H9 (cell line): ENCODE measurements around the gene MGAT4C. TPM values are rescaled to one million over a fixed set of nuclear protein-coding genes. Genes with fewer than 3 reads are reported as not detected.

ENCODE experiments used
- DNase-seq: peaks from one replicate; pipeline ENCODE4 v3.0.0-alpha.2; 2017
- H2AFZ ChIP-seq: one replicate; pipeline ENCODE4 v1.6.1; 2013; ENCODE audit warnings: mild to moderate bottlenecking, low read length, control low read depth, moderate library complexity
- H2AK5ac ChIP-seq: 2 replicates; pipeline ENCODE4 v1.6.1; 2013; ENCODE audit warnings: low read length, control low read depth, mixed read lengths; ENCODE audit not compliant: insufficient read length
- H2BK120ac ChIP-seq: one replicate; pipeline ENCODE4 v1.6.1; 2013; ENCODE audit warnings: low read depth, mild to moderate bottlenecking, low read length, control low read depth, inconsistent platforms; ENCODE audit not compliant: poor library complexity, severe bottlenecking
- H2BK12ac ChIP-seq: 2 replicates; pipeline ENCODE4 v1.6.1; 2013; ENCODE audit warnings: low read length, control low read depth, mixed read lengths, low read depth; ENCODE audit not compliant: insufficient read length
- H2BK15ac ChIP-seq: 2 replicates; pipeline ENCODE4 v1.6.1; 2013; ENCODE audit warnings: low read depth, low read length, control low read depth
- H2BK20ac ChIP-seq: one replicate; pipeline ENCODE4 v1.6.1; 2013; ENCODE audit warnings: low read depth, mild to moderate bottlenecking, low read length, control low read depth, inconsistent platforms; ENCODE audit not compliant: poor library complexity, severe bottlenecking
- H2BK5ac ChIP-seq: 2 replicates; pipeline ENCODE4 v1.6.1; 2013; ENCODE audit warnings: low read length, control low read depth, mixed read lengths; ENCODE audit not compliant: insufficient read length
- H3K14ac ChIP-seq: 2 replicates; pipeline ENCODE4 v1.6.1; 2013; ENCODE audit warnings: low read length, control low read depth; ENCODE audit not compliant: insufficient read depth
- H3K18ac ChIP-seq: 2 replicates; pipeline ENCODE4 v1.6.1; 2013; ENCODE audit warnings: low read depth, mild to moderate bottlenecking, mixed read lengths, low read length, control low read depth; ENCODE audit not compliant: insufficient read length
- H3K23ac ChIP-seq: 2 replicates; pipeline ENCODE4 v1.6.1; 2013; ENCODE audit warnings: low read length, control low read depth, mixed read lengths, low read depth; ENCODE audit not compliant: insufficient read length
- H3K23me2 ChIP-seq: 2 replicates; pipeline ENCODE4 v1.6.1; 2013; ENCODE audit warnings: low read depth, mild to moderate bottlenecking, mixed read lengths, low read length, control low read depth; ENCODE audit not compliant: insufficient read length, poor library complexity, severe bottlenecking
- H3K27ac ChIP-seq: 2 replicates; pipeline ENCODE4 v1.5.1; 2013; ENCODE audit warnings: low read length, control low read depth, mixed read lengths, low read depth; ENCODE audit not compliant: insufficient read length
- H3K27me3 ChIP-seq: 2 replicates; pipeline ENCODE4 v1.6.1; 2013; ENCODE audit warnings: low read length, control low read depth, inconsistent platforms; ENCODE audit not compliant: insufficient read depth
- H3K4ac ChIP-seq: 2 replicates; pipeline ENCODE4 v1.6.1; 2013; ENCODE audit warnings: low read depth, mild to moderate bottlenecking, control low read depth, inconsistent platforms, low read length, moderate library complexity
- H3K4me1 ChIP-seq: 2 replicates; pipeline ENCODE4 v1.6.1; 2013; ENCODE audit warnings: low read length, control low read depth, inconsistent platforms; ENCODE audit not compliant: insufficient read depth
- H3K4me2 ChIP-seq: 2 replicates; pipeline ENCODE4 v1.6.1; 2013; ENCODE audit warnings: low read length, control low read depth, mixed read lengths; ENCODE audit not compliant: insufficient read length, insufficient read depth
- H3K56ac ChIP-seq: 2 replicates; pipeline ENCODE4 v1.6.1; 2013; ENCODE audit warnings: low read depth, mild to moderate bottlenecking, mixed read lengths, low read length, control low read depth; ENCODE audit not compliant: insufficient read length
- H3K79me1 ChIP-seq: 2 replicates; pipeline ENCODE4 v1.6.1; 2013; ENCODE audit warnings: low read depth, mild to moderate bottlenecking, moderate library complexity, low read length, control low read depth, inconsistent platforms; ENCODE audit not compliant: insufficient read depth, poor library complexity, severe bottlenecking
- H3K79me2 ChIP-seq: 2 replicates; pipeline ENCODE4 v1.6.1; 2013; ENCODE audit warnings: low read length, control low read depth, inconsistent platforms; ENCODE audit not compliant: insufficient read depth
- H3K9ac ChIP-seq: 2 replicates; pipeline ENCODE4 v1.6.1; 2013; ENCODE audit warnings: low read length, control low read depth, mixed read lengths; ENCODE audit not compliant: insufficient read length; ENCODE audit errors: extremely low read depth
- H3K9me3 ChIP-seq: one replicate; pipeline ENCODE4 v1.6.1; 2013; ENCODE audit warnings: low read depth, low read length, inconsistent platforms; ENCODE audit not compliant: control insufficient read depth
- H3T11ph ChIP-seq: one replicate; pipeline ENCODE4 v1.6.1; 2013; ENCODE audit warnings: mild to moderate bottlenecking, low read length, control low read depth, inconsistent platforms
- H4K20me1 ChIP-seq: one replicate; pipeline ENCODE4 v1.6.1; 2013; ENCODE audit not compliant: control insufficient read depth, insufficient read length, insufficient read depth
- H4K5ac ChIP-seq: 2 replicates; pipeline ENCODE4 v1.6.1; 2013; ENCODE audit warnings: low read depth, mild to moderate bottlenecking, mixed read lengths, low read length, control low read depth; ENCODE audit not compliant: insufficient read length
- H4K8ac ChIP-seq: replicated peaks from 2 replicates; pipeline ENCODE4 v1.6.1; 2013; ENCODE audit warnings: low read length, control low read depth, mixed read lengths, low read depth; ENCODE audit not compliant: insufficient read length
- H4K91ac ChIP-seq: 2 replicates; pipeline ENCODE4 v1.6.1; 2013; ENCODE audit warnings: low read depth, mild to moderate bottlenecking, moderate library complexity, mixed read lengths, low read length, control low read depth; ENCODE audit not compliant: insufficient read length
- H3K27ac Mint-ChIP-seq, 3 experiments: 2 replicates in 2 of 3; 3 replicates in 1 of 3; pipeline ENCODE4 v1.8.0; 2020 to 2021; ENCODE audit warnings: mixed read lengths in 3 of 3, mild to moderate bottlenecking in 1 of 3, moderate library complexity in 1 of 3
- H3K27me3 Mint-ChIP-seq: 2 replicates; pipeline ENCODE4 v1.8.0; 2021; ENCODE audit warnings: low read depth, mild to moderate bottlenecking, moderate library complexity, mixed read lengths
- H3K36me3 Mint-ChIP-seq, 3 experiments: 2 replicates in 2 of 3; 3 replicates in 1 of 3; pipeline ENCODE4 v1.8.0; 2020 to 2021; ENCODE audit warnings: low read depth in 3 of 3, mixed read lengths in 3 of 3; ENCODE audit not compliant: insufficient read depth in 1 of 3
- H3K4me1 Mint-ChIP-seq, 2 experiments: 2 replicates each; pipeline ENCODE4 v1.8.0; 2020; ENCODE audit warnings: mixed read lengths in 2 of 2
- H3K4me3 Mint-ChIP-seq, 2 experiments: 2 replicates in 1 of 2; 3 replicates in 1 of 2; pipeline ENCODE4 v1.8.0; 2020 to 2021; ENCODE audit warnings: mild to moderate bottlenecking in 2 of 2, mixed read lengths in 2 of 2, moderate library complexity in 1 of 2
- H3K9me3 Mint-ChIP-seq, 2 experiments: 2 replicates in 1 of 2; 3 replicates in 1 of 2; pipeline ENCODE4 v1.8.0; 2020; ENCODE audit warnings: mild to moderate bottlenecking in 2 of 2, mixed read lengths in 2 of 2, moderate library complexity in 1 of 2
- CTCF ChIP-seq: fragments of 200-600 bp; sonication (generic); conservative IDR thresholded peaks from 3 replicates; pipeline ENCODE4 v1.8.0; 2021; ENCODE audit warnings: antibody characterized with exemption, mild to moderate bottlenecking
- WGBS: extraction: QIAGEN DNeasy Blood & Tissue Kit; methylation state at CpG from one replicate; pipeline ENCODE4 v1.1.7; 2013; ENCODE audit warnings: missing lambda C conversion rate, low lambda C conversion rate, mixed read lengths; ENCODE audit not compliant: insufficient read length; ENCODE audit errors: extremely low coverage; 5-methylcytosine and 5-hydroxymethylcytosine counted together
- total RNA-seq: library from RNA; stranded (reverse); gene quantifications from 2 replicates; pipeline ENCODE4 v1.2.1, GENCODE V29; 2021

The MGAT4C gene
- total RNA-seq, 1 experiment from 2014 or later: 1.3 TPM

DNA sequence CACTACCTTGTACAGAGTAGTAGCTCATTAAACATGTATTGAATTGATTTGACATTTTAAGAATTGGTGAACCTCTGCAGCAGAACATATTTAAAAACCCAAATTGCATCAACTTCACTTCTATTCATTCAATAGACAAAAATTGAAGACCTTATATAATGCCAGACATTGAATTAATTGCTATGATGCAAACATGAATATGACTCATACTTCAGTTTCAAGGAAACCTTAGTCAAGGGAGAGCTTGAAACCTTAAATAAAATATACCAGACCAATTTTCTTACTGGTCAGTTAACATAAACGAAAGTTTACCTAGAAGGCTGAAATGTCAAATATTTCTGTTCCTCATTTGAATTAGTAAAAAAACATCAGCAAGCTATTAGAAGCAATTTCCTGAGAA, 5.0 kb upstream of the MGAT4C start:
- Mint-ChIP-seq H3K27me3 (no peaks in the 10 kb centered on the region), H3K27ac (no peak overlapping the region), H3K4me1 (peaks cover 11 to 22% of the 10 kb centered on the region in 2 experiments), H3K36me3 (0 out of 7 replicates have a peak, but pooled peaks cover 0 to 2% (median 0%) of the 10 kb centered on the region in 3 experiments), H3K4me3 (no peak overlapping the region), H3K9me3 (no peaks in the 10 kb centered on the region)
- H2AFZ ChIP-seq: no peak overlapping the region
- no peak overlapping the region for H2BK120ac ChIP-seq
- no peak overlapping the region for H3K4me2 ChIP-seq
- H4K91ac ChIP-seq: no peak overlapping the region
- no peak overlapping the region for H4K8ac ChIP-seq
- H2BK12ac ChIP-seq: no peak overlapping the region
- no peak overlapping the region for H3K56ac ChIP-seq
- H3K23ac ChIP-seq: no peak overlapping the region
- no peak overlapping the region for H3K14ac ChIP-seq
- H3T11ph ChIP-seq: no peak overlapping the region
- H3K9ac ChIP-seq: no peak overlapping the region
- H2AK5ac ChIP-seq: no peak overlapping the region
- no peaks in the 10 kb centered on the region for H4K20me1 ChIP-seq
- DNase-seq: no peak
- no CpG with 5 or more reads among the region's 1 CpG for WGBS
- no peaks in the 10 kb centered on the region for H3K79me2 ChIP-seq
- H3K9me3 ChIP-seq: no peaks in the 10 kb centered on the region
- no peak overlapping the region for H3K18ac ChIP-seq
- no peak overlapping the region for H2BK20ac ChIP-seq
- no peak overlapping the region for H3K4ac ChIP-seq
- H2BK5ac ChIP-seq: no peak overlapping the region
- H4K5ac ChIP-seq: no peak overlapping the region
- H3K27me3 ChIP-seq: no peaks in the 10 kb centered on the region
- no peaks in the 10 kb centered on the region; the same call in 1 of the 2 replicates for H3K4me1 ChIP-seq
- no peak overlapping the region for H2BK15ac ChIP-seq
- TF ChIP-seq CTCF: no peak
- H3K27ac ChIP-seq: no peak overlapping the region
- no peaks in the 10 kb centered on the region for H3K23me2 ChIP-seq
- no peaks in the 10 kb centered on the region for H3K79me1 ChIP-seq
